ENCODE measurements around the gene TRAPPC10.

The TRAPPC10 gene

GRCh38 chr21:44050276-44050675 lies 38.2 kb downstream of the TRAPPC10 start:
- Histone ChIP-seq H3K36me3 (peaks cover 68% of the 10 kb centered on the region), H3K4me1 (ENCODE audit: control insufficient read depth in 1 of 2, insufficient read depth in 1 of 2, low read depth in 1 of 2, low read length in 1 of 2) (no peaks in the 10 kb centered on the region), H3K27me3 (no peaks in the 10 kb centered on the region), H3K4me3 (ENCODE audit: low read depth in 1 of 2, low read length in 1 of 2) (no peak overlapping the region), H3K9me3 (no peaks in the 10 kb centered on the region), H3K27ac (no peak overlapping the region)
- TF ChIP-seq CTCF (IDR thresholded peaks at IDR 0.05) = no peak

DNA sequence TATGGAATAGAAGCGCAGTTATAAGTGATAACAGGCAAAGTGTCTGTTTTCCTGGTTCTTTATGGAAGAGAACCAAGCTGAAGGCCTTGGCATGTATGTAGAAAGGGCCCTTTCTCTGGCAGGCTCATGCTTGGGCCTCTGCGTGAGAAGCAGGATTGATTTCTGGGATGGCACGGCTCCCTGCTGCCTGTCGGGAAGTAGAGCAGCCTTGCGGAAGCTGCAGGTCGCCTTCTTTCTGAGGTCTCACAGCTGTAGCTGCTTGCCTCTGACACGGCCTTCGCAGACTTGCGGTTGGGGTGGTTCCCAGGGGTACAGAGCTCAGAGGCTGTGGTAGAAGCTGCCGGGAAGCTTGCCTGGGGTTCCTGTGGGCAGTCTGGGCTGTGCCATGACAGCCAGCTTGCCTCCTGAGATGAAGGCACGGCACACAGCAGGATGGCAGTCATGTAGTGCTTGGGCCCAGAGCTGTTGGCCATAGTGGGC lies 39.4 kb downstream of the TRAPPC10 start:
- Histone ChIP-seq H3K4me1 (ENCODE audit: control insufficient read depth in 1 of 2, insufficient read depth in 1 of 2, low read depth in 1 of 2, low read length in 1 of 2) (no peaks in the 10 kb centered on the region), H3K4me3 (ENCODE audit: low read depth in 1 of 2, low read length in 1 of 2) (no peak overlapping the region), H3K27me3 (no peaks in the 10 kb centered on the region), H3K9me3 (no peaks in the 10 kb centered on the region), H3K27ac (no peak overlapping the region), H3K36me3 (peaks cover 74% of the 10 kb centered on the region)
- no peak for TF ChIP-seq CTCF (IDR thresholded peaks at IDR 0.05)

GRCh38 chr21:44052071-44052829 lies 40.1 kb downstream of the TRAPPC10 start:
- H3K36me3 ChIP-seq = peaks cover 74% of the 10 kb centered on the region
- H3K4me3 ChIP-seq (ENCODE audit: low read depth in 1 of 2, low read length in 1 of 2) = no peak overlapping the region

DNA sequence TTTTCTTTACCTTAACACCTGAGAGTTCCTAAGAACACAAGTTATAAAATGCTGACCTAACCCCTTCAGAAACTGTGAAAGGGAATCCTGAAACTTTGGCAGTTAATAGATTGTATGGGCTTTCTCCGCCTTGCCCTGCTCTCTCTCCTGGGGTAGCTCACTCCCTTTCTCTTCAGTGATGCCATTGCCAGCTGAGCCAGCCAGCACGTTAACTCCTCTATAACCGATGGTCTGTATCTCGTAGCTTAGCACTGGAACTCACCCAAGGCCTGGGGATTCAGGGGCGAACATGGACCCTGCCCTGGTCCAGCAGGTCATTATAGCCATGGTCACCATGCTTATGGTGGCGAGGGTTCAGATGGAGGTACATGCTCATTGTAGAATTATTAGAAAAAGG lies 40.7 kb downstream of the TRAPPC10 start:
- no peaks in the 10 kb centered on the region for H3K4me1 ChIP-seq (ENCODE audit: control insufficient read depth in 1 of 2, insufficient read depth in 1 of 2, low read depth in 1 of 2, low read length in 1 of 2)
- no peak overlapping the region for H3K4me3 ChIP-seq (ENCODE audit: low read depth in 1 of 2, low read length in 1 of 2)
- TF ChIP-seq CTCF (IDR thresholded peaks at IDR 0.05) = no peak
- H3K9me3 ChIP-seq = no peaks in the 10 kb centered on the region
- H3K27ac ChIP-seq = no peak overlapping the region
- H3K36me3 ChIP-seq = peaks cover 78% of the 10 kb centered on the region
- no peaks in the 10 kb centered on the region for H3K27me3 ChIP-seq

More at GRCh38 chr21:44052071-44052829, 40.1 kb downstream of the TRAPPC10 start:
- no peaks in the 10 kb centered on the region for H3K9me3 ChIP-seq
- no peaks in the 10 kb centered on the region for H3K4me1 ChIP-seq (ENCODE audit: control insufficient read depth in 1 of 2, insufficient read depth in 1 of 2, low read depth in 1 of 2, low read length in 1 of 2)
- H3K27ac ChIP-seq = no peak overlapping the region
- H3K27me3 ChIP-seq = no peaks in the 10 kb centered on the region
- no peak for TF ChIP-seq CTCF (IDR thresholded peaks at IDR 0.05)

- H3K27me3 ChIP-seq = no peaks in the 10 kb centered on the region
- H3K9me3 ChIP-seq = no peaks in the 10 kb centered on the region
- no peak overlapping the region for H3K27ac ChIP-seq
- no peak for TF ChIP-seq CTCF (IDR thresholded peaks at IDR 0.05)
- H3K36me3 ChIP-seq = peaks cover 82% of the 10 kb centered on the region
- no peaks in the 10 kb centered on the region for H3K4me1 ChIP-seq (ENCODE audit: control insufficient read depth in 1 of 2, insufficient read depth in 1 of 2, low read depth in 1 of 2, low read length in 1 of 2)
- H3K4me3 ChIP-seq (ENCODE audit: low read depth in 1 of 2, low read length in 1 of 2) = no peak overlapping the region
Observed at GRCh38 chr21:44053567-44053966, 41.5 kb downstream of the TRAPPC10 start.
